ENCODE results near the gene RASAL3.
"Not testable (repeated sequence)": the region's sequence is repeated elsewhere in the genome, so short reads cannot be mapped to it uniquely, and the experiment has no call there.

The RASAL3 gene

GRCh38 chr19:15473821-15474220 lies 9.5 kb upstream of the RASAL3 start:
- not testable (repeated sequence) for DNase-seq (ENCODE audit: low read depth)

GRCh38 chr19:15471639-15472101 lies 7.3 kb upstream of the RASAL3 start:
- no peak for DNase-seq (ENCODE audit: low read depth)

GRCh38 chr19:15469513-15470297 lies 5.4 kb upstream of the RASAL3 start:
- no peak for DNase-seq (ENCODE audit: low read depth)

- no peak for DNase-seq (ENCODE audit: low read depth)
Measured at GRCh38 chr19:15468675-15469512, 4.5 kb upstream of the RASAL3 start.

- DNase-seq (ENCODE audit: low read depth): no peak
Measured at GRCh38 chr19:15467734-15468214, 3.4 kb upstream of the RASAL3 start.

GRCh38 chr19:15466851-15467733 lies 2.7 kb upstream of the RASAL3 start:
- DNase-seq (ENCODE audit: low read depth): no peak

- no peak for DNase-seq (ENCODE audit: low read depth)
Measured at GRCh38 chr19:15463861-15464371, 428 bp downstream of the RASAL3 start.

- DNase-seq (ENCODE audit: low read depth): no peak
Measured at GRCh38 chr19:15461694-15462093, 2.6 kb downstream of the RASAL3 start.

- DNase-seq (ENCODE audit: low read depth): no peak
Measured at GRCh38 chr19:15457701-15458484, 6.5 kb downstream of the RASAL3 start.

- DNase-seq (ENCODE audit: low read depth): no peak
Measured at GRCh38 chr19:15456871-15457700, 7.3 kb downstream of the RASAL3 start.

- no peak for DNase-seq (ENCODE audit: low read depth)
Measured at GRCh38 chr19:15456441-15456840, 7.9 kb downstream of the RASAL3 start.

- no peak for DNase-seq (ENCODE audit: low read depth)
Measured at GRCh38 chr19:15455996-15456395, 8.3 kb downstream of the RASAL3 start.

- no peak for DNase-seq (ENCODE audit: low read depth)
Measured at GRCh38 chr19:15453906-15454860, 10.2 kb downstream of the RASAL3 start.

GRCh38 chr19:15453091-15453578 lies 11.2 kb downstream of the RASAL3 start:
- no peak for DNase-seq (ENCODE audit: low read depth)

GRCh38 chr19:15452111-15453047 lies 12.0 kb downstream of the RASAL3 start:
- no peak for DNase-seq (ENCODE audit: low read depth)

GRCh38 chr19:15450528-15450890 lies 13.8 kb downstream of the RASAL3 start:
- no peak for DNase-seq (ENCODE audit: low read depth)
